Astrocyte (in vitro differentiated cells and primary cell): ENCODE measurements around the gene GGCT.

Experiments
- CTCF ChIP-seq: IDR thresholded peaks from 2 replicates; pipeline ENCODE4 v1.5.1; 2011; ENCODE audit warnings: low read depth, mild to moderate bottlenecking, inconsistent platforms, low read length, moderate library complexity; ENCODE audit not compliant: insufficient read depth
- EZH2 ChIP-seq: IDR thresholded peaks from 2 replicates; pipeline ENCODE4 v1.6.1; 2012; ENCODE audit warnings: mild to moderate bottlenecking, low read length, inconsistent platforms; ENCODE audit not compliant: insufficient read depth

- TF ChIP-seq CTCF (no peak), EZH2 (no peak)
These were observed 39.4 kb downstream of the GGCT start for GRCh38 chr7:30465046-30465810.
